ENCODE measurements around the gene GRIN3B.
A peak's percentile ranks its signal among the peaks of the same experiment; 100 is the strongest.

The GRIN3B gene

DNA sequence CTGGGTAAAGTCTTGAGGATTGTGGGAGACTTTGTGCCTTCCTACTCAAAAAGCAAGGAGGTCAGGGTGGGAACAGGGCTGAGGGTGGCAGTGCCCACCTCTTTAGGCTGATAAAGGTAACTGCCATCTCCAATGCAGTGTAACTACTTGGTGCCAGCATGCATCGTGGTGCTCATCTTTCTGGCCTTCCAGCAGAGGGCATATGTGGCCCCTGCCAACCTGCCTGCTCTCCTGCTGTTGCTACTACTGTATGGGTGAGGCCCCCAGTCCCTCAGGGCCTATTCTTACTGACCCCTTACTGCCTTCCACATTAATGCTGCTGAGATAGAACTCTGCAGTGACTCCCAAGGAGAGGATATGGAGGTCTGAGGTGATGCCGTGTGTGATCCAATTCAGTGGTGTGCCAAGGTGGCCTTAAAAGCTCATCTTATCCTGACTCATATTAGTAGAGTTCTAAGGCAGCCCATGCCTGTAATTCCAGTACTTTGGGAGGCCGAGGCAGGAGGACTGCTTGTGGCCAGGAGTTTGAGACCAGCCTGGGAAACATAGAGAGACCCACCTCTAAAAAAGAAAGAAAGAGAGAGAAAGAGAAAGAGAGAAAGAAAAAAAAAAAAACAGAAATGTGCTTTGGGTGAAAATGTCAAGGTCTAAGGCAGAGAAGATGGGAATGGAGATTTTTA, 57.1 kb downstream of the GRIN3B start:
- DNase-seq (ENCODE audit: low spot score) = peak; percentile 42
- FAIRE-seq = no peak

DNA sequence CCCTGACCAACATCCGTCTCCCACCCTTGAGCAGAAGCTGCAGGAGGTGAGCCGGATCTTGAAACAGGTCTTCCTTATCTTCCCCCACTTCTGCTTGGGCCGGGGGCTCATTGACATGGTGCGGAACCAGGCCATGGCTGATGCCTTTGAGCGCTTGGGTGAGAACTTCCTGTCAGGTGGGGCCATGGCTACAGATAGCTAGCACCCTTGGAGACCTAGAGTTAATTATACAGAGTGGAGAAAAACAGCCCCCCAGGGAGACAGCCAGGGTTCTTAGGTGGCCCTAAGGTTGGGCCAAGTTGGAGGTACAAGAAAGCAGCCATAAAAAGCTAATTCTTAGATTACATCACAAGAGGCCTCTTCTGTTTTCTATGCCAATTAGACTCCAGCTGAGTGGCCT, 57.9 kb downstream of the GRIN3B start:
- DNase-seq (ENCODE audit: low spot score) (no peak), FAIRE-seq (no peak)

Data from RCC 7860 (cell line).